T-helper 1 cell treated with Interleukin-12 subunit alpha and Interleukin-12 subunit beta and Interleukin-4 antibody, amounts not matched to agents 30 μg/mL and 1 μg/mL, for 36 hours (primary cell): Measurements from ENCODE around the gene SLC39A2.

Experiments used
- H3K27ac Mint-ChIP-seq: one replicate; pipeline ENCODE4 v1.8.0; 2021; ENCODE audit warnings: mild to moderate bottlenecking, mixed read lengths
- H3K27me3 Mint-ChIP-seq: one replicate; pipeline ENCODE4 v1.8.0; 2021; ENCODE audit warnings: low read depth, mixed read lengths
- H3K36me3 Mint-ChIP-seq: one replicate; pipeline ENCODE4 v1.8.0; 2021; ENCODE audit warnings: low read depth, mixed read lengths
- H3K4me1 Mint-ChIP-seq: one replicate; pipeline ENCODE4 v1.8.0; 2021; ENCODE audit warnings: low read depth, mixed read lengths
- H3K4me3 Mint-ChIP-seq: one replicate; pipeline ENCODE4 v1.8.0; 2021; ENCODE audit warnings: mild to moderate bottlenecking, moderate library complexity, mixed read lengths
- H3K9me3 Mint-ChIP-seq: one replicate; pipeline ENCODE4 v1.8.0; 2021; ENCODE audit warnings: mixed read lengths

The SLC39A2 gene

GRCh38 chr14:21011136-21011535, 12.0 kb downstream of the SLC39A2 start:
- no peak overlapping the region for H3K4me3 Mint-ChIP-seq
- H3K27me3 Mint-ChIP-seq = peaks cover 30% of the 10 kb centered on the region
- no peaks in the 10 kb centered on the region for H3K9me3 Mint-ChIP-seq

GRCh38 chr14:21014761-21015190, 15.7 kb downstream of the SLC39A2 start:
- Mint-ChIP-seq H3K4me1 (peaks cover 2% of the 10 kb centered on the region), H3K27ac (no peak overlapping the region), H3K4me3 (no peak overlapping the region), H3K9me3 (no peaks in the 10 kb centered on the region), H3K36me3 (no peaks in the 10 kb centered on the region), H3K27me3 (peaks cover 30% of the 10 kb centered on the region)

More at GRCh38 chr14:21011136-21011535, 12.0 kb downstream of the SLC39A2 start:
- Mint-ChIP-seq H3K4me1 (peaks cover 2% of the 10 kb centered on the region), H3K27ac (no peak overlapping the region), H3K36me3 (no peaks in the 10 kb centered on the region)

GRCh38 chr14:21015312-21015711, 16.2 kb downstream of the SLC39A2 start:
- Mint-ChIP-seq H3K36me3 (no peaks in the 10 kb centered on the region), H3K4me3 (no peak overlapping the region), H3K27me3 (peaks cover 30% of the 10 kb centered on the region), H3K27ac (no peak overlapping the region), H3K9me3 (no peaks in the 10 kb centered on the region), H3K4me1 (peaks cover 2% of the 10 kb centered on the region)

- Mint-ChIP-seq H3K27me3 (peaks cover 27% of the 10 kb centered on the region), H3K36me3 (no peaks in the 10 kb centered on the region), H3K4me3 (no peak overlapping the region), H3K9me3 (no peaks in the 10 kb centered on the region), H3K27ac (no peak overlapping the region), H3K4me1 (peaks cover 2% of the 10 kb centered on the region)
Measured at GRCh38 chr14:21016413-21017190, 17.5 kb downstream of the SLC39A2 start.

- peaks cover 2% of the 10 kb centered on the region for H3K4me1 Mint-ChIP-seq
- no peak overlapping the region for H3K4me3 Mint-ChIP-seq
- no peaks in the 10 kb centered on the region for H3K9me3 Mint-ChIP-seq
- H3K27ac Mint-ChIP-seq = no peak overlapping the region
- H3K36me3 Mint-ChIP-seq = no peaks in the 10 kb centered on the region
- H3K27me3 Mint-ChIP-seq = peaks cover 28% of the 10 kb centered on the region
Measured at GRCh38 chr14:21017528-21018245, 18.6 kb downstream of the SLC39A2 start.

- Mint-ChIP-seq H3K27ac (no peak overlapping the region), H3K4me1 (peaks cover 2% of the 10 kb centered on the region), H3K27me3 (peaks cover 28% of the 10 kb centered on the region), H3K4me3 (no peak overlapping the region), H3K36me3 (no peaks in the 10 kb centered on the region), H3K9me3 (no peaks in the 10 kb centered on the region)
Measured at GRCh38 chr14:21018286-21018685, 19.2 kb downstream of the SLC39A2 start.

GRCh38 chr14:21018781-21019180, 19.7 kb downstream of the SLC39A2 start:
- peaks cover 33% of the 10 kb centered on the region for H3K27me3 Mint-ChIP-seq
- H3K9me3 Mint-ChIP-seq = no peaks in the 10 kb centered on the region
- H3K36me3 Mint-ChIP-seq = no peaks in the 10 kb centered on the region
- peaks cover 2% of the 10 kb centered on the region for H3K4me1 Mint-ChIP-seq
- no peak overlapping the region for H3K27ac Mint-ChIP-seq
- no peak overlapping the region for H3K4me3 Mint-ChIP-seq

- Mint-ChIP-seq H3K27me3 (peaks cover 35% of the 10 kb centered on the region), H3K27ac (no peak overlapping the region), H3K4me3 (no peak overlapping the region), H3K9me3 (no peaks in the 10 kb centered on the region), H3K4me1 (peaks cover 7% of the 10 kb centered on the region), H3K36me3 (no peaks in the 10 kb centered on the region)
Measured at GRCh38 chr14:21019366-21019765, 20.3 kb downstream of the SLC39A2 start.

GRCh38 chr14:21020977-21021545, 22.0 kb downstream of the SLC39A2 start:
- Mint-ChIP-seq H3K9me3 (no peaks in the 10 kb centered on the region), H3K27me3 (peaks cover 32% of the 10 kb centered on the region), H3K36me3 (no peaks in the 10 kb centered on the region), H3K27ac (no peak overlapping the region), H3K4me1 (peaks cover 7% of the 10 kb centered on the region), H3K4me3 (no peak overlapping the region)

- peaks cover 44% of the 10 kb centered on the region for H3K27me3 Mint-ChIP-seq
- no peaks in the 10 kb centered on the region for H3K36me3 Mint-ChIP-seq
- H3K4me3 Mint-ChIP-seq = peak overlapping the region; percentile 1
- H3K9me3 Mint-ChIP-seq = no peaks in the 10 kb centered on the region
- H3K27ac Mint-ChIP-seq = no peak overlapping the region
- peaks cover 7% of the 10 kb centered on the region for H3K4me1 Mint-ChIP-seq
Measured at GRCh38 chr14:21022686-21023085, 23.6 kb downstream of the SLC39A2 start.

GRCh38 chr14:21023174-21023573, 24.1 kb downstream of the SLC39A2 start:
- peaks cover 44% of the 10 kb centered on the region for H3K27me3 Mint-ChIP-seq
- no peak overlapping the region for H3K27ac Mint-ChIP-seq
- no peak overlapping the region for H3K4me3 Mint-ChIP-seq
- H3K4me1 Mint-ChIP-seq = peaks cover 7% of the 10 kb centered on the region
- no peaks in the 10 kb centered on the region for H3K36me3 Mint-ChIP-seq
- no peaks in the 10 kb centered on the region for H3K9me3 Mint-ChIP-seq

- H3K36me3 Mint-ChIP-seq = no peaks in the 10 kb centered on the region
Measured at GRCh38 chr14:21023817-21024584, 24.9 kb downstream of the SLC39A2 start.

GRCh38 chr14:21024585-21025370, 25.7 kb downstream of the SLC39A2 start, which contains the start of gene NDRG2:
TSS of gene NDRG2 (minus strand) at chr14:21025061. CDS start at chr14:21023315, 1,746 bp downstream.
- H3K27me3 Mint-ChIP-seq = peaks cover 44% of the 10 kb centered on the region
- peak within 1 kb of the TSS; percentile 79 for H3K4me3 Mint-ChIP-seq
- H3K9me3 Mint-ChIP-seq = no peaks in the 10 kb centered on the region
- H3K4me1 Mint-ChIP-seq = peaks cover 7% of the 10 kb centered on the region
- no peak within 1 kb of the TSS for H3K27ac Mint-ChIP-seq
- no peaks in the 10 kb centered on the region for H3K36me3 Mint-ChIP-seq

More at GRCh38 chr14:21023817-21024584, 24.9 kb downstream of the SLC39A2 start:
- Mint-ChIP-seq H3K4me3 (peak overlapping the region; percentile 75), H3K27me3 (peaks cover 44% of the 10 kb centered on the region), H3K4me1 (peaks cover 7% of the 10 kb centered on the region), H3K9me3 (no peaks in the 10 kb centered on the region), H3K27ac (no peak overlapping the region)
